GM15510 (cell line): ENCODE results near the gene GDF7.

Experiments
- POLR2A ChIP-seq: IDR thresholded peaks from 3 replicates; pipeline ENCODE4 v1.6.1; 2011; ENCODE audit warnings: borderline replicate concordance; ENCODE audit not compliant: insufficient read length; ENCODE audit errors: extremely low read depth

The GDF7 gene

DNA sequence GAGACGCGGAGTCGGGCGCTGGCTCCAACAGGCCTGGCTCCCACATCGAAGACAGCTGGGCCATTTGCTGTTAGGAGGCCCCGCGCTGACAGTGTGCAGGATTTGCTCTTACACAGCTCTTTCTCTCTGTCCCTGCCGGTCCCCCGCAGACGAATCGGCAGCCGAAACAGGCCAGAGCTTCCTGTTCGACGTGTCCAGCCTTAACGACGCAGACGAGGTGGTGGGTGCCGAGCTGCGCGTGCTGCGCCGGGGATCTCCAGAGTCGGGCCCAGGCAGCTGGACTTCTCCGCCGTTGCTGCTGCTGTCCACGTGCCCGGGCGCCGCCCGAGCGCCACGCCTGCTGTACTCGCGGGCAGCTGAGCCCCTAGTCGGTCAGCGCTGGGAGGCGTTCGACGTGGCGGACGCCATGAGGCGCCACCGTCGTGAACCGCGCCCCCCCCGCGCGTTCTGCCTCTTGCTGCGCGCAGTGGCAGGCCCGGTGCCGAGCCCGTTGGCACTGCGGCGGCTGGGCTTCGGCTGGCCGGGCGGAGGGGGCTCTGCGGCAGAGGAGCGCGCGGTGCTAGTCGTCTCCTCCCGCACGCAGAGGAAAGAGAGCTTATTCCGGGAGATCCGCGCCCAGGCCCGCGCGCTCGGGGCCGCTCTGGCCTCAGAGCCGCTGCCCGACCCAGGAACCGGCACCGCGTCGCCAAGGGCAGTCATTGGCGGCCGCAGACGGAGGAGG is 3.5 kb downstream of the GDF7 start:
- no peak for TF ChIP-seq POLR2A

DNA sequence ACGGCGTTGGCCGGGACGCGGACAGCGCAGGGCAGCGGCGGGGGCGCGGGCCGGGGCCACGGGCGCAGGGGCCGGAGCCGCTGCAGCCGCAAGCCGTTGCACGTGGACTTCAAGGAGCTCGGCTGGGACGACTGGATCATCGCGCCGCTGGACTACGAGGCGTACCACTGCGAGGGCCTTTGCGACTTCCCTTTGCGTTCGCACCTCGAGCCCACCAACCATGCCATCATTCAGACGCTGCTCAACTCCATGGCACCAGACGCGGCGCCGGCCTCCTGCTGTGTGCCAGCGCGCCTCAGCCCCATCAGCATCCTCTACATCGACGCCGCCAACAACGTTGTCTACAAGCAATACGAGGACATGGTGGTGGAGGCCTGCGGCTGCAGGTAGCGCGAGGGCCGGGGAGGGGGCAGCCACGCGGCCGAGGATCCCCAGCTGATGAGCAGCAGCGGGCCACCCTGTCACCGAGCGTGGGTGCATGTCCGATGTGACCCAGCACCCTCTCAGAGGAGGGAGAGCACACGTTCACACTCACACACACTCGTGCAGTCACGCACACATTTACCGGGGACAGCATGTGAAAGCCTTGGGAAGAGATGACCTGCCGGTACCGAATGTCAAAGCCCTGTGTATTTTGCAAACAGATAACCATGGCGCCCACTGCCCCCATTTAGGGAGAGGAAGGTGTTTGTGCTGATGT is 4.2 kb downstream of the GDF7 start:
- TF ChIP-seq POLR2A = no peak

DNA sequence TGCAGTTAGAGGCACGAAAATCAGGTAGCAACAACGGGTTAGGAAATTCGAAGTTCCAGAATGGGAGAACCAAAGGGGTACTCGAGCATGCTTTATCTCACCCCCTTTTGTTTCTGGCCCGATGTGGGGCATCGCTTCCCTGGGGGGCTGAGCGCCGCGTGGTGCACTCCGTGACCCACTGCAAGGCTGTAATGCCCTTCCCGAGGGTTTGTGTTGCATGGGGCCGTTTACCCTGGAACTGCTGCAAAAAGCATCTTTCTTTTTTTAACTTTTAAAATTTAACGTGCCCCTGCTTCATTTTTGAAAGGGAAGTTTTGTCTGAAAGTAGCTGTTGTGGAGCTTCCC is 4.8 kb downstream of the GDF7 start:
- no peak for TF ChIP-seq POLR2A

DNA sequence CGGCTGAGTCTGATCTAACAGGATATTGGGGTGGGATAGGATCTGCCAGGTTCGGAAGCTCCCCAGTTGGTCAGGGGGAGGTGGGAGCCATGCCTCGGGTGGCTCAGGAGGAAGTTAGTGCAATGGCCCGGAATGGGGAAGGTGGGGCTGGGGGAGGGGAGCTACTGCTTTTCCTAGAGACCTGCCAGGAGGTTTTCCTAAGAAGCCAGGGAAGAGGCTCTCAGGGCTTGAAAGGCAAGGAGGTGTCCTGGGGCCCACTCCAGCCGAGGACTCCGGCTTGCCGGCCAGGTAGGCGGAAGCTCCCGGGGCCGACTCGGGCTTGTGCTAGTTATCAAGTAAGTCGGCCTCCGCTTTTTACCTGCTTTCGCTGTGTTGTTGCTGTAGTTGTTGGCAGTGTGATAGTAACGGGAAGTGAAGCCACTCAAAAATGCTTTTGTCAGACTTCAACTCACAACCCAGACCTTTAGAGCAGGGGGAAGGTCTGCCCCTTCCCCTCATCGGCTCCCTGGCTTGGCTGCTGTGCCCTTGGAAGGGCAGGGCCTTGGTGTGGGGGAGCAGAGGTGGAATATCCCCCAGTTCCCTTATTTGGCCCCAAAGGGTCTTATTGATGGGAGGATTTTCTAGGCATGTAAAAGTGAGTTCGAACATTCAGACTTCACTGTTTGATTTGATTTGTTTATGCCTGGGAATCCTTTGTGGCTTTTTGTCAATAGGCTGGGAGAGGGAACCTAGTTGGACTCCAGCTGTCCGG is 5.4 kb downstream of the GDF7 start:
- TF ChIP-seq POLR2A = no peak

DNA sequence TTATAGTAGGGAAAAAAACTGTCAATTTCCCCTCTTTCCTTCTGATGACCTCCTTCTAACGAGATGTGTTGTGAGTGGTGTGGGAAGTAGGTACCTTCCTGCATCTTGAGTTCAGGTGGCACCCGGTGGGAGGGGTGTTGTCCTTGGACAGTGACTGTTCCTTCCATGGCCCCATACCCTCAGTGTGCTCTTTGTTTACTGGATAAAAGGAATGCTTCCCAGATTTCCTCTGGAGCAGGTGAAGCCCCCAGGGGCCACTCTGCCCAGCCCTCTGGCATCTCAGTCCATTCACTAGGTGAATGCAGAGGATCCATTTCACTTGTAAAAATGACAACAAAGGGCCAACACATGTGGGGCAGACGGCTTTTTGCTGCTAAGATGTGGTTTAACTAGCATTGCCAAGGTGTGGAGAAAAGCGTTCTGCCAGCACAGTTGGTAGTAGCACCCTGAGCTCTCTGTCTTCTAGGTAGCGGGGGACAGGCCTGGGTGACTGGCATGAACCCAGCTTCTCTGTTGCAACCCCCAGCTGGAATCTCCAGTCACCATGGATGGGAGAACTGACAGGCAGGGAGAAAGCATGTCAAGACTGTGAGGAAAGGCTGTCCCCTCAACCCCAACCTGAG is 6.9 kb downstream of the GDF7 start:
- TF ChIP-seq POLR2A = no peak

DNA sequence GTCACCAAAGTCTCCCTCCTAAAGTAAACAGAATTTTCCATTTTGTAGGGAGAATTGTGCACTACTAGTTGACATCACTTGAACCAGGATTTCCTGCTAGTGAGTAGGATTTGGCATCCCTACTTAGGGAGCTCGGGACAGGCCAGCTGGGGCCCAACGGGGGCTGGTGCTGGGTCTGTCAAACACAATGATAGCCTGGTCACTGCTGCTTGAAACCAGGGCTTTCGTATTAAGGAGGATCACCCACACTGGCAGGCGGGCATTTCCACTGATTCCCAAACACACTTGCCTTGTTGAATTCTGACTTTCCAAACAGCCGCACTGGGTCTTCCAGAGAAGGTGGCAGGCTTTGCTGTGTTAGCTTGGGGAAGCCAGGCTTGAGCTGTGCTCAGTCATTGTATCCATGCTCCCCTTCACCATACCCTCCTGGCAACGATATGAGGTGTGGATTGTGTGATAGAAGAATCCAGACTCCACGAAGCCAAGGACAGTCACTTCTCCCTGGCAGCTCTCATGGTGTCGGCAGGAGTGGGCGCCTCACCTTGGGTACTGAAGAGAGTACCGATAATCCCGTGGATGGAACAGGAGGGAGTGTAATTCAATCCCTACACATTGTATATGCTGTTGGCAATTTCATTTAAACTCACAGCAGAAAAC is 7.5 kb downstream of the GDF7 start:
- TF ChIP-seq POLR2A = no peak

DNA sequence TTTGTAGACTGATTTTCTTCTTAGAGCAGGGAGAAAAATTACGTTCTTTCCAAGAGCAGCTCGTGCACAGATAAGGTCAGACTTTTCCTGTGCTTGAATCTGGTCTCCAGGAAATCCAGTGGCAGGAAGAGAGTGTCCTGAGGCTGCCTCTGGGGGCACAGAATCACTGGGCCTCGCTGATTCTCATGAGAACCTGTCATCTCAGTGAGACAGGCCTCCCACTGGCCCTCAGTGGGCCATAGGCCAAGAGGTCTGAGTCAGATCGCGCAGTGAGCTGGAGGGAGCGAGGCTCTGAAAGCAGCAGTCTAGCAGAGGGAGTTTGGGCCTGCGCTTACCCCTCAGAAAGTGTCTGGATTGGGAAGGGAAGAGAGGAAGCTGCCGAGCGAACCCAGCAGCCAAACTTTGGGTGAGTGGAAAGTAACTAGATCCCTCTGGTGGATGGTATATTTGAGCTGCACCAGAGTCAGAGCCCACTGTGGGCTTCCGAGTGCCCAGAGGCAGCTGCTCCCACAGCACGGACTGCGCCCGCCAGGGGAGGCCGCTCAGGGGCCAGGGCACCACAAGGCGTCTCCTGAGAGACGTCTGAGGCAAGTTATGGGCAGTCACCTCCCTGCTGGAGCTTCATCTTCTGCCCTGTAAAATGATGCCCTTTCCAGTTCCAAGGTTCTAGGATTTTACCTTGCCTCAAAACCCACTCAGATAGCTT is 8.2 kb downstream of the GDF7 start:
- no peak for TF ChIP-seq POLR2A

DNA sequence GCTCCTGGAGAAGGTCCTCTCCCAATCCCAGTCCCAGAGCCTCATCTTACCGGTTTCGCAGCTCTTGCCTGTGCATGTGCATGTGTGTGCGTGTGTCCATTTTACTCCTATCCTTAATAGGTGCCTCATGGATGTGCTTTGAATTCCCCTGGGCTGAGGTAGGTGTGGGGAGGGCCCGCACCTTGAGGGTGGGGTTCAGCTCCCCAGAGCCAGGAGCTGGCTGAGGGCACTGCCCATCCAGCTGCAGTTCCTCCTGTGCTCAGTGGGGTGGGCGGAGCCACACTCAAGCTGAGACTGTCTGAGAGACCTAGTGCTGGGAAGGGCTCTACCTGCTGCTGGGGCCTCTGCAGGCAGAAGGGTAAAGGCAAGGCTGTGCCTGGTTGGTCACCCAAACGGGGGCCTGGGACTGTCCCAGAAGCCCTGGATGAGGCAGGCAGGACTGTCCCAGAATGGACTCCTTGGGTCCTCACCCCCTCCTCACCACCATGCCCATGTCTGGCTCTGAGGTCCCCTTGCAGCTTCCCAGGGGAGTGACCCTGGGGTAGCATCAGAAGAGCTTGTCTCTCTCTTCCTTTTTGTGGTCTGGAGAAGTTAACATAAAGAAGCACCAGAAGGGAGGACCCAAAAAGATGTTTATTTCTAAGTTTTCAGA is 8.9 kb downstream of the GDF7 start:
- no peak for TF ChIP-seq POLR2A

DNA sequence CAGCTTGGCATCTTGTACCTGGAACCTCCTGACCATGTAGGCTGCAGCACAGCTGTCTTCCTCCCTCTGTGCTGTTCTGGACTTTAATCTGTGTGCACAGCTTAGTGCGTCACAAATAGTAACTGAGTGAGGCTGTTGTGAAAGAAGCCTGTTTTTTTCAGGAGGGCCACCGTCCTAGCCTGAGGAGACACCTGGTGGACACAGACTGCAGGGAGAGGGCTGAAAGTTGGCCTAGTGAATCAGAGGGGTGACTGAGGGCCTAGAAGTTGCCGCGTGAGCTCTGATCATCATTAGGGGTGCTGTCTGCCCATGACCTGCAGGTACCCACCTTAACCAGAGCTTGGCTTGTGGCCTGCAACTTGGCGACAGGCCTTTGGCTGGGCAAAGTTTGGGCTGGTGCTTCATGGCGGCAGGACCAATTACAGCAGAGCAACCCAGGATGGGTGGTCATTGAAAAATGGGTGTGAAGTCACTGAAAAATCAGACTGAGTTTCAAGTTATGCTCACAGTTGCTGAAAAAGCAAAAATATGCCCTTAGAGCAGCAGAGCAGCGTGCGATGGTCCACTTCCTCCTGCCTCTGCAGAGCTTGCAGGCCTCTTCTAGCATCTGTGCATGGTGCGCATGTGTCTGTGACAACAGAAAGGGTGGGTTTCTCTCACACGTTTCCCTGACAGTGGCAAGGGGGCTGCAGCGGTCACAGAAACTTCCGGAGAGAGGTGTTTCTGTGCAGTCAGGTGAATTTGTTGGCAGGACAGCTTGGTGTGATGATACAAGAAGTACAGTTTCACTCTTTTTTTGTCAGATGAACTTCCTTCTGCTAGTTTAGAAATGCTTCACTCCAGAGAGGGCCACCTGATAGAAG is 9.6 kb downstream of the GDF7 start:
- TF ChIP-seq POLR2A = no peak

DNA sequence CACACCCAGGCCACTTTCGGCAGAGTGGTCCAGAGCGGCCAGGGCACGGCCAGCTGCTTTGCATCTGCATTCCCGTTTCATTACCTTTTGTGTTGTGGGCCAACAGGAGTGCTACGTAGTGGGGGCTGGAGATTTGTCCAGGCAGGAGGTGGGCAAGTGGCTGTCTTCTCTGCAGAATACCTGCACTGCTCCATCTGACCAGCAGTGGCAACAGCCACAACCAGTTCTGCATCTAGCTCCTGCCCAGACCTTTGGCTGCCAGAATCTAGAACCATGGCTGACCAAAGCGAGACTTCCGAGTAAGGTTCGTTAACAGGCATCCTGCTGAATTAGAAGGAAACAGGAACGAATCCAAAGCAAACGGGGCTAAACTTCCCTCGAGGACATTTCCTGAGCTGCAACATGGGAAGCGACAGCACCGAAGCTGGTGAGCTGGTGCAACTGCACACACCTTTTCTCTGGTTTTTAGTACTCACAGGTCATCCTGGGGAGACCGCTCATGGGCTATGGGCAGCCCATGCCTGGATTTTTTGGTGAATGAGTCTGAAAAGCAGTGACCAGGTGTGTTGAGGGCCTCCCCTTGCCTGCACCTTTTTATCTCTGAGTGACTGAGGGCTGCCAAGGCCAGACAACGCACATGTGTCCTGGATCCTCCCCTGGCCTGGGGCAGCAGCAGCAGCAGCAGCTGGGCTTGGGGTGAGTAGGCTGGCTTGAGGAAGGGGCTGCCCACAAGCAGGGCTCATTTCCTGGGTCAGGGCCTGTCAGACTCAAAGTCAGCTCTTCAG is 10.5 kb downstream of the GDF7 start:
- no peak for TF ChIP-seq POLR2A

DNA sequence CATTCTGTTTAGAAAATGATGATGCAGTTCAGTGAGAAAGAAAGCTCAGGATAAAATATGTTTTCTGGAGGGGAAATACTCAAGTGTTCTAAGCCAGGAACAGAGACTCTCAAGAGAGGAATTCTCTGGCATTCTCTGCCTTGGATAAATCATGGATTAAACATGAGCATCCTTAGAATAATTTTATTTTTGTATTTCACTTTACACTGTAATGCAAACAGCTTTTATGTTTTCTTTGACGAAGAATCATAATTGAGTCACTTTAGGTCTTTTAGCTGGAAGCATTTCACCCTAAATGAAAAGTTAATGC is 11.1 kb downstream of the GDF7 start:
- TF ChIP-seq POLR2A = no peak

DNA sequence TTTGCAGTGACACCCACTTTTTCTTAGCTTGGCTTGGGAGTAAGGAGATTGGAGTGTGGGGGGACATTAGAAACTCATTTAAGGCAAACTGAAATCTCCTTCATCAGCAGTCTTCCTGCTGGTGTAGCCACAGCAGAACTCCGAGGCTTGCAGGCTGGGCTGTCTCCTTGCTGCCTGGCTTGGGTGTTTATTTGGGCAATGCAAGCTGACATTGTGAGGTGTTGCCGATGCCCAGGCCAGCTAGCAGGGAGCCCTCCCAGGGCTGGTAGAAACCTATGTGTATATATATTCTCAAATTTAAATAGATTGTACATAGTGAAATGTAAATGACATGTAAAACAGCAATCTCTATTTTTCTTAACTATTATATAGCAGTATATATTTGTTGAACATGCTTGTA is 11.8 kb downstream of the GDF7 start:
- no peak for TF ChIP-seq POLR2A
